Esophagus squamous epithelium (tissue), 4 donors: ENCODE measurements around the gene EFS.

Source experiments
- CTCF ChIP-seq, 6 experiments: fragments of 450-650 bp in 4 of 6; fragments of 200-600 bp in 2 of 6; sonication (generic) in 2 of 6; IDR thresholded peaks; one replicate each; pipeline ENCODE4 v1.5.1; 2016 to 2019; ENCODE audit warnings: antibody characterized with exemption in 6 of 6, mild to moderate bottlenecking in 4 of 6, moderate library complexity in 4 of 6
- POLR2A ChIP-seq, 4 donors: fragments of 450-650 bp; IDR thresholded peaks; one replicate each; pipeline ENCODE4 v1.6.1; 2017; ENCODE audit warnings: antibody characterized with exemption in 4 of 4, mild to moderate bottlenecking in 4 of 4, moderate library complexity in 3 of 4

DNA sequence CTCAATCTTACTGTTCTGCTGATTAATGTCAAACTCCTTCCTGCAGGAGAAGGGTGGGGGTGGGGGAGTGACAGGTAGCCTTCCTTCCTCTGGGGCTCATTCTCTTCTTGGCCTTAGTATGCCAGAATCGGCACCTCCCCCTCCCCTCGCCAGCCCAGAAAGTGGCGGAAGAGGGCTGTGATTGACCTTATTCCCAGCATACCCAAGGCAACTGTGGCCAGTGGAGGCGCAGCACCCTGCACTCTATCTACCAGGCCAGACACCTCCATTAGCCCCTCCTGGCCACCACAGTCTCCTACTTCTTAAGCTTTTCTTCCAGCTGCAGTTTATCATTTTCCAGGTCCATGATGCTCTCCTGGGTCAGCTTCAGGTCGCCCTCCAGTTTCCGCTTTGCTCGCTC is 27.6 kb upstream of the EFS start:
- no peak for TF ChIP-seq POLR2A (IDR thresholded peaks at IDR 0.05)
- TF ChIP-seq CTCF (IDR thresholded peaks at IDR 0.05) = no peak
